ENCODE data around the gene PPP3CA. TPM values are rescaled to one million over a fixed set of nuclear protein-coding genes. Genes with fewer than 3 reads are reported as not detected.

Gene PPP3CA
- total and polyA plus RNA-seq, 9 donors, result 19.4 to 47.9 (median 37.9) TPM

DNA sequence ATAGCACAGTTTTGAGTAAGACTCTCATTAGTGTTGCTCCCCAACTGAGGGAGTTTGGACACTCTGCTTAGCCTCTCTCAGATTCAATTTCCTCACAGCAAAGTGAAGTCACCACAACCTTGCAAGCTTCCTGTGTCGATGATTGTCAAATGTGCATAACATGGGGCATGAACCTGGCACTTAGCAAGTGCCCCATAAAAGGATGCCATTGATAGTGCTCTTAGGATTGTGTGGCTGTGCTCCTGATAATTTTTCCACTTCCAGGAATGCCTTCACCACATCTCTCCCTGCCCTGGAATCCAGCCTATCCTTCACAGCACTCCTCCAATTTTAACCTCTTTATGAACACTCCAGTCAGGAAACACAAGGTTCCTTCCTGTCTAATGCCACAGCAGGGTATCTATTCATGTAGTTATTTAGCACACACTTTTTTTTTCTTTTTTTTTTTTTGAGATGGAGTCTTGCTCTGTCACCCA lies 309.4 kb downstream of the PPP3CA start:
- no peaks in the 10 kb centered on the region for H3K4me1 ChIP-seq (ENCODE audit: insufficient read depth)
- TF ChIP-seq, protein P1, sequence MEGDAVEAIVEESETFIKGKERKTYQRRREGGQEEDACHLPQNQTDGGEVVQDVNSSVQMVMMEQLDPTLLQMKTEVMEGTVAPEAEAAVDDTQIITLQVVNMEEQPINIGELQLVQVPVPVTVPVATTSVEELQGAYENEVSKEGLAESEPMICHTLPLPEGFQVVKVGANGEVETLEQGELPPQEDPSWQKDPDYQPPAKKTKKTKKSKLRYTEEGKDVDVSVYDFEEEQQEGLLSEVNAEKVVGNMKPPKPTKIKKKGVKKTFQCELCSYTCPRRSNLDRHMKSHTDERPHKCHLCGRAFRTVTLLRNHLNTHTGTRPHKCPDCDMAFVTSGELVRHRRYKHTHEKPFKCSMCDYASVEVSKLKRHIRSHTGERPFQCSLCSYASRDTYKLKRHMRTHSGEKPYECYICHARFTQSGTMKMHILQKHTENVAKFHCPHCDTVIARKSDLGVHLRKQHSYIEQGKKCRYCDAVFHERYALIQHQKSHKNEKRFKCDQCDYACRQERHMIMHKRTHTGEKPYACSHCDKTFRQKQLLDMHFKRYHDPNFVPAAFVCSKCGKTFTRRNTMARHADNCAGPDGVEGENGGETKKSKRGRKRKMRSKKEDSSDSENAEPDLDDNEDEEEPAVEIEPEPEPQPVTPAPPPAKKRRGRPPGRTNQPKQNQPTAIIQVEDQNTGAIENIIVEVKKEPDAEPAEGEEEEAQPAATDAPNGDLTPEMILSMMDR (IDR thresholded peaks at IDR 0.05), result no peak
- TF ChIP-seq EP300 (IDR thresholded peaks at IDR 0.05) (no peak), POLR2A (IDR thresholded peaks at IDR 0.05) (no peak)
- no peak for DNase-seq
- no peaks in the 10 kb centered on the region for H3K9me3 ChIP-seq
- WGBS, 3 donors, result 89 to 97% (median 92%) methylated on average over 1 of the region's 1 CpG
- intact Hi-C loops (cut with DNase I), result no loop called here
- H3K27ac ChIP-seq, result no peak overlapping the region
- H3K36me3 ChIP-seq, result no peaks in the 10 kb centered on the region
- no peak overlapping the region for H3K4me3 ChIP-seq
- H3K27me3 ChIP-seq, result no peaks in the 10 kb centered on the region

DNA sequence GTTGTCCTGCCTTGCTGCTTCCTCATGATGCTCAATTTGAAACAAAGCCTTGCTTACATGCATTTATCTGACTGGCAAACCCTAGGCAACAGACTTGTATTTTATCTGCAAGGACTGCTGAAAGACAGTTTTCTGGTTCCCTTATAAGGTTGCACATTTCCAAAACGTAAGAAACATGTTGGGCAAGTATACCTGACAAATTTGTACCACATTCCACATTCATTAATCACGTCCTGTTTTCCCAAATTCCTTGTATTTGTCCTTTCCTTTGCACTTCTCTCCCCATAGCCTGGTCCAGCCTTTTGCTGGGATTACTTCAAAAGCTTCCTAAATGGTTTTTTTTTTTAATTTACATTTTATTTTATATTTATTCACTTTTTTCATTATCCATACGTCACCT lies 310.1 kb downstream of the PPP3CA start:
- H3K9me3 ChIP-seq, result no peaks in the 10 kb centered on the region
- no peaks in the 10 kb centered on the region for H3K4me1 ChIP-seq (ENCODE audit: insufficient read depth)
- H3K27ac ChIP-seq, result no peak overlapping the region
- no peak overlapping the region for H3K4me3 ChIP-seq
- H3K36me3 ChIP-seq, result no peaks in the 10 kb centered on the region
- no peaks in the 10 kb centered on the region for H3K27me3 ChIP-seq
- DNase-seq, result no peak
- 79 to 85% (median 83%) methylated on average over 3 of the region's 3 CpGs for WGBS, 3 donors
- no peak for TF ChIP-seq POLR2A (IDR thresholded peaks at IDR 0.05)
- TF ChIP-seq EP300 (IDR thresholded peaks at IDR 0.05), result no peak
- TF ChIP-seq, protein P1 (IDR thresholded peaks at IDR 0.05), result no peak
- intact Hi-C loops (cut with DNase I), result no loop called here

DNA sequence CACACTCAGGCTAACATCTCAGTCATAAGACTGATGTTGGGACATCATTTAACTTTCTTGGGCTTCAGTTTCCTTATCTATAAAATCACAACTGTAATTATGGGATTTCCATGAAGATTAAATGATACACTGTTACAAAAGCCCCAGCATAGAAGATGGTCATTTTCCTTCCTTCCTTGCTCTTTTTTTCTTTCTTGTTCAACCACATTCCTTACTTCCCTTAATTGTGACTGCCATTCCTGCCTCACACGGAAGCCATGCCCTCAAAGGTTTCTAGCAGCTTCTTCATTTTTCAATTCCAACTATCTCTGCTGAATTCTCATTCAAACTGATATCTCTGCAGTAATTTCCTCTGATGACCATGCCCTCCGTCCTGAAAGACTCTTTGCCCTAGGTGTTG lies 311.8 kb downstream of the PPP3CA start:
- TF ChIP-seq EP300 (IDR thresholded peaks at IDR 0.05) (no peak), POLR2A (IDR thresholded peaks at IDR 0.05) (no peak)
- TF ChIP-seq, protein P1 (IDR thresholded peaks at IDR 0.05), result no peak
- H3K27me3 ChIP-seq, result no peaks in the 10 kb centered on the region
- no peaks in the 10 kb centered on the region for H3K4me1 ChIP-seq (ENCODE audit: insufficient read depth)
- WGBS, 3 donors, result 95 to 100% (median 96%) methylated on average over 2 of the region's 2 CpGs
- no peaks in the 10 kb centered on the region for H3K9me3 ChIP-seq
- no peak overlapping the region for H3K27ac ChIP-seq
- DNase-seq, result no peak
- intact Hi-C loops (cut with DNase I), result no loop called here
- H3K4me3 ChIP-seq, result no peak overlapping the region
- H3K36me3 ChIP-seq, result no peaks in the 10 kb centered on the region

DNA sequence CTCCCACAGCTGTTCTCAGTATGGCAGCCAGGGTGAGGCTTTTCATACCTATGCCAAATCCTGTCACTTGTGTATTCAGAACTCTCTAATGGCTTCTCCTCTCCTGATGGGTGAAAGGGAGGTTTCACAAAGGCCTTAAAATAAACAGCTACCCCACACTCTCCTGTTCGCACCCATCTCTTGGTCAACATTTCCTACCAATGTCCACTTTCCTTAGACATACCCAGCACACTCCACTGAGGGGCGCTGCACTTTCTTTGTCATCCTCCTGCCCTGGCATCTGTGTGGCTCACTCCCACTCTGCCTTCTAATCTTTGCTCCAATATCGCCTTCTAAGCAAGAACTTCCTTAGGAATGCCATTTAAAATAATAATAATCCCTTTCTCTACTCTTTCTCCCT lies 313.3 kb downstream of the PPP3CA start:
- DNase-seq, result no peak
- TF ChIP-seq, protein P1 (IDR thresholded peaks at IDR 0.05), result no peak
- no peak for TF ChIP-seq POLR2A (IDR thresholded peaks at IDR 0.05)
- no peak for TF ChIP-seq EP300 (IDR thresholded peaks at IDR 0.05)
- no peak overlapping the region for H3K4me3 ChIP-seq
- H3K27me3 ChIP-seq, result no peaks in the 10 kb centered on the region
- H3K4me1 ChIP-seq (ENCODE audit: insufficient read depth), result no peaks in the 10 kb centered on the region
- no peak overlapping the region for H3K27ac ChIP-seq
- intact Hi-C loops (cut with DNase I), result no loop called here
- no peaks in the 10 kb centered on the region for H3K9me3 ChIP-seq
- no peaks in the 10 kb centered on the region for H3K36me3 ChIP-seq
- 88 to 95% (median 94%) methylated on average over 3 of the region's 3 CpGs for WGBS, 3 donors
